ENCODE measurements around the gene UGT1A8.

GRCh38 chr2:233602076-233602475 is 15.4 kb upstream of the UGT1A8 start:
- no peak for TF ChIP-seq CTCF (IDR thresholded peaks at IDR 0.05)
- TF ChIP-seq POLR2A (IDR thresholded peaks at IDR 0.05): no peak

All from adrenal gland (tissue), 5 donors.